Measurements from ENCODE around the gene FUOM.

DNA sequence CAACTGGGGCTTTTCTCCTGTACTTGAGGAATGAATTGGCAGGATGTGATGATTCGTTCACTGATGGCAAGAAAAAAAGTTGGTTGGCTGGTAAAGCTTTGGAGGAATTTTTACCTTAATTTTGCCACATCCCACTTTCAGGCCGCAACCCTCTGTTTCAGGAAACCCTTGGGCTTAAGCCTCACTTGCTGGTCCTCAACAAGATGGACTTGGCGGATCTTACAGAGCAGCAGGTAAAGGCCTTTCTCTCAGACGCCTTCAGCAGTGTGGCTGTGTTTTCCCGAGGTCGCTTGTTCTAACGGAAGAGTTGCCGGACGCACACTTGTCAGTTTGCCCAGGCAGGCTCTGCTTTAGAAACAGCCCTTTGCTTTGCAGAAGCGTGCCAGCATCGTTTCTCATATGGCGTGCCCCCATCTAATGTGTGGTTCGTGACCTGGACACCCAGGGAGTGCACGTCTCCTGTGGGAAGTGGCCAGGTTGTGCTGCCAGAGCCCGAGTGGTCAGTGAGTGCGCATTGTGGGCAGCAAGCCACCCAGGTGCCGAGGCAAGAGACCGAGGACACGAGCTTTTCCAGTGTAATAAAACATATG lies 38.3 kb upstream of the FUOM start:
- TF ChIP-seq, protein P1, sequence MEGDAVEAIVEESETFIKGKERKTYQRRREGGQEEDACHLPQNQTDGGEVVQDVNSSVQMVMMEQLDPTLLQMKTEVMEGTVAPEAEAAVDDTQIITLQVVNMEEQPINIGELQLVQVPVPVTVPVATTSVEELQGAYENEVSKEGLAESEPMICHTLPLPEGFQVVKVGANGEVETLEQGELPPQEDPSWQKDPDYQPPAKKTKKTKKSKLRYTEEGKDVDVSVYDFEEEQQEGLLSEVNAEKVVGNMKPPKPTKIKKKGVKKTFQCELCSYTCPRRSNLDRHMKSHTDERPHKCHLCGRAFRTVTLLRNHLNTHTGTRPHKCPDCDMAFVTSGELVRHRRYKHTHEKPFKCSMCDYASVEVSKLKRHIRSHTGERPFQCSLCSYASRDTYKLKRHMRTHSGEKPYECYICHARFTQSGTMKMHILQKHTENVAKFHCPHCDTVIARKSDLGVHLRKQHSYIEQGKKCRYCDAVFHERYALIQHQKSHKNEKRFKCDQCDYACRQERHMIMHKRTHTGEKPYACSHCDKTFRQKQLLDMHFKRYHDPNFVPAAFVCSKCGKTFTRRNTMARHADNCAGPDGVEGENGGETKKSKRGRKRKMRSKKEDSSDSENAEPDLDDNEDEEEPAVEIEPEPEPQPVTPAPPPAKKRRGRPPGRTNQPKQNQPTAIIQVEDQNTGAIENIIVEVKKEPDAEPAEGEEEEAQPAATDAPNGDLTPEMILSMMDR (conservative IDR thresholded peaks at IDR 0.05; ENCODE audit: low read depth, low read length): no peak
- TF ChIP-seq EZH2 (IDR thresholded peaks at IDR 0.05; ENCODE audit: low read length, unreplicated experiment): no peak
